Neural progenitor cell (in vitro differentiated cells): Measurements from ENCODE around the gene OR7A5. TPM values are rescaled to one million over a fixed set of nuclear protein-coding genes. Genes with fewer than 3 reads are reported as not detected.

Experiments
- DNase-seq: peaks from one replicate; pipeline ENCODE4 v3.0.0-alpha.2; 2016; ENCODE audit warnings: low spot score
- H2AFZ ChIP-seq: fragments of 200-600 bp; sonication (generic); replicated peaks from 2 replicates; pipeline ENCODE4 v1.6.1; 2016; ENCODE audit warnings: antibody characterized with exemption
- H3F3A ChIP-seq: fragments of 200-600 bp; sonication (generic); 2 replicates; pipeline ENCODE4 v1.6.1; 2016; ENCODE audit warnings: antibody characterized with exemption, low read depth
- H3K27ac ChIP-seq: fragments of 200-600 bp; sonication (generic); 2 replicates; pipeline ENCODE4 v1.5.1; 2016; ENCODE audit warnings: mild to moderate bottlenecking
- H3K27me3 ChIP-seq: fragments of 200-600 bp; sonication (generic); 2 replicates; pipeline ENCODE4 v1.6.1; 2016; ENCODE audit warnings: mild to moderate bottlenecking, moderate library complexity
- H3K36me3 ChIP-seq: fragments of 200-600 bp; sonication (generic); 2 replicates; pipeline ENCODE4 v1.5.1; 2016
- H3K4me1 ChIP-seq: fragments of 200-600 bp; sonication (generic); 2 replicates; pipeline ENCODE4 v1.6.1; 2016; ENCODE audit warnings: mixed run types
- H3K4me2 ChIP-seq: fragments of 200-600 bp; sonication (generic); 2 replicates; pipeline ENCODE4 v1.6.1; 2016
- H3K4me3 ChIP-seq: fragments of 200-600 bp; sonication (generic); 2 replicates; pipeline ENCODE4 v1.5.1; 2016
- H3K79me2 ChIP-seq: fragments of 200-600 bp; sonication (generic); 2 replicates; pipeline ENCODE4 v1.6.1; 2016; ENCODE audit warnings: low read depth
- H3K9ac ChIP-seq: fragments of 200-600 bp; sonication (generic); 2 replicates; pipeline ENCODE4 v1.6.1; 2016
- H3K9me3 ChIP-seq: fragments of 200-600 bp; sonication (generic); 2 replicates; pipeline ENCODE4 v1.5.1; 2016; ENCODE audit warnings: low read depth
- H4K20me1 ChIP-seq: fragments of 200-600 bp; sonication (generic); 2 replicates; pipeline ENCODE4 v1.6.1; 2016; ENCODE audit warnings: low read depth
- H3K27ac Mint-ChIP-seq: 3 replicates; pipeline ENCODE4 v1.8.0; 2021; ENCODE audit warnings: mixed read lengths
- H3K27me3 Mint-ChIP-seq: 2 replicates; pipeline ENCODE4 v1.8.0; 2022; ENCODE audit warnings: low read depth, mild to moderate bottlenecking, inconsistent platforms, moderate library complexity, mixed read lengths; ENCODE audit not compliant: insufficient read depth
- H3K36me3 Mint-ChIP-seq: 3 replicates; pipeline ENCODE4 v1.8.0; 2021; ENCODE audit warnings: mixed read lengths
- H3K4me1 Mint-ChIP-seq: 3 replicates; pipeline ENCODE4 v1.8.0; 2021; ENCODE audit warnings: mixed read lengths
- H3K4me3 Mint-ChIP-seq: 3 replicates; pipeline ENCODE4 v1.8.0; 2021; ENCODE audit warnings: mild to moderate bottlenecking, moderate library complexity, mixed read lengths
- H3K9me3 Mint-ChIP-seq: 3 replicates; pipeline ENCODE4 v1.8.0; 2020; ENCODE audit warnings: mixed read lengths
- EZH2 ChIP-seq: fragments of 200-600 bp; sonication (generic); IDR thresholded peaks from 2 replicates; pipeline ENCODE4 v1.6.1; 2017; ENCODE audit warnings: antibody characterized with exemption, mild to moderate bottlenecking, moderate library complexity
- EZH2phosphoT487 ChIP-seq: fragments of 200-600 bp; sonication (generic); IDR thresholded peaks from 2 replicates; pipeline ENCODE4 v1.6.1; 2017; ENCODE audit warnings: antibody characterized with exemption
- total RNA-seq: library from RNA; depleted of rRNA; stranded (reverse); fragments of >200 nt; gene quantifications from 2 replicates; pipeline ENCODE4 v1.2.3, GENCODE V29; 2015; ENCODE audit warnings: low replicate concordance
- TF ChIP-seq, protein P1 (sequence below): fragments of 200-600 bp; sonication (generic); IDR thresholded peaks from 2 replicates; pipeline ENCODE4 v1.5.1; 2017; ENCODE audit warnings: antibody characterized with exemption, mild to moderate bottlenecking

The OR7A5 gene
- total RNA-seq, 1 donor from 2014 or later, result not detected

GRCh38 chr19:14814982-14815652, 19.9 kb downstream of the OR7A5 start:
- H3K4me3 Mint-ChIP-seq, result no peak overlapping the region
- H3K4me2 ChIP-seq, result no peak overlapping the region
- H3K9me3 ChIP-seq, result no peaks in the 10 kb centered on the region
- TF ChIP-seq, protein P1, sequence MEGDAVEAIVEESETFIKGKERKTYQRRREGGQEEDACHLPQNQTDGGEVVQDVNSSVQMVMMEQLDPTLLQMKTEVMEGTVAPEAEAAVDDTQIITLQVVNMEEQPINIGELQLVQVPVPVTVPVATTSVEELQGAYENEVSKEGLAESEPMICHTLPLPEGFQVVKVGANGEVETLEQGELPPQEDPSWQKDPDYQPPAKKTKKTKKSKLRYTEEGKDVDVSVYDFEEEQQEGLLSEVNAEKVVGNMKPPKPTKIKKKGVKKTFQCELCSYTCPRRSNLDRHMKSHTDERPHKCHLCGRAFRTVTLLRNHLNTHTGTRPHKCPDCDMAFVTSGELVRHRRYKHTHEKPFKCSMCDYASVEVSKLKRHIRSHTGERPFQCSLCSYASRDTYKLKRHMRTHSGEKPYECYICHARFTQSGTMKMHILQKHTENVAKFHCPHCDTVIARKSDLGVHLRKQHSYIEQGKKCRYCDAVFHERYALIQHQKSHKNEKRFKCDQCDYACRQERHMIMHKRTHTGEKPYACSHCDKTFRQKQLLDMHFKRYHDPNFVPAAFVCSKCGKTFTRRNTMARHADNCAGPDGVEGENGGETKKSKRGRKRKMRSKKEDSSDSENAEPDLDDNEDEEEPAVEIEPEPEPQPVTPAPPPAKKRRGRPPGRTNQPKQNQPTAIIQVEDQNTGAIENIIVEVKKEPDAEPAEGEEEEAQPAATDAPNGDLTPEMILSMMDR, result no peak
- TF ChIP-seq EZH2phosphoT487 (no peak), EZH2 (no peak)
- no peaks in the 10 kb centered on the region for H4K20me1 ChIP-seq
- H3K4me1 Mint-ChIP-seq, result no peaks in the 10 kb centered on the region
- H3K4me1 ChIP-seq, result no peaks in the 10 kb centered on the region
- H3K36me3 ChIP-seq, result no peaks in the 10 kb centered on the region
- no peak overlapping the region for H2AFZ ChIP-seq
- no peak overlapping the region for H3K4me3 ChIP-seq
- H3K79me2 ChIP-seq, result no peaks in the 10 kb centered on the region
- H3F3A ChIP-seq, result no peaks in the 10 kb centered on the region
- H3K36me3 Mint-ChIP-seq, result no peaks in the 10 kb centered on the region
- H3K27ac ChIP-seq, result no peak overlapping the region
- H3K27me3 Mint-ChIP-seq, result peaks cover 4% of the 10 kb centered on the region
- no peak for DNase-seq
- H3K9ac ChIP-seq, result no peak overlapping the region
- H3K27ac Mint-ChIP-seq, result no peak overlapping the region
- no peaks in the 10 kb centered on the region for H3K27me3 ChIP-seq
- no peaks in the 10 kb centered on the region for H3K9me3 Mint-ChIP-seq

DNA sequence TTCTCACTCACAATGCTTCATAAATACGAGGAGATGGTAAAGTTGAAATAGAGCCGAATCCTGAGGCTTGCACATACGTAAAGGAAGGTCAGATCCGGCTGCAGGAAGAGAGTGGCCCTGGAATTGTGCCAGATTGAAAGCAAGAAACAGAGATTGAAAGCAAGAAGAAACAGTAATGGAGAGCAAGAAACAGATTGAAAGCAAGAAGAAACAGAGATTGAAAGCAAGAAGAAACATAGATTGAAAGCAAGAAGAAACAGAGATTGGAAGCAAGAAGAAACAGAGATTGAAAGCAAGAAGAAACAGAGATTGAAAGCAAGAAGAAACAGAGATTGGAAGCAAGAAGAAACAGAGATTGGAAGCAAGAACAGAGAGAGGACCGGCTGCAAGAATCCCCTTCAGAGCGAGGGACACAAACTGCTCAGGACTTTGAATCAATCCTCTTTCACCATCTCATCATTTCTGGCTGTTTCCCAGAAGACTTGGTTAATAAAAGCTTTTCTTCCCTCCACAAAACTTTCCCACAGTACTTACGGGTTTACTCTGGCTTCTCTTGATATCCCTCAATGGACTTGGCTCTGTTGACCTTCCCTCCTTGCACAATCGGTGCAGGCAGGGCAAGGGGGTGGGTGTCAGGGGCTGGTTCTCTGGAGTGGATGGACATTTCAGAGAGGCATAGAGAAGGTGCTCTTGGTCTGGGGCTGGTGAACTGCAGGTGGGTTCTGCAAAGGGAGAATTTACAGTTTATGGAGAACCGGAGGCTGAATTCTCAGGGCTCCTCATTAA, 25.5 kb downstream of the OR7A5 start:
- TF ChIP-seq EZH2phosphoT487, result no peak
- TF ChIP-seq EZH2, result no peak
- TF ChIP-seq, protein P1, result no peak
- no peaks in the 10 kb centered on the region for H3K4me1 ChIP-seq
- no peaks in the 10 kb centered on the region for H3F3A ChIP-seq
- H4K20me1 ChIP-seq, result no peaks in the 10 kb centered on the region
- no peak overlapping the region for H2AFZ ChIP-seq
- H3K36me3 Mint-ChIP-seq, result no peaks in the 10 kb centered on the region
- no peak overlapping the region for H3K27ac Mint-ChIP-seq
- H3K9me3 Mint-ChIP-seq, result no peaks in the 10 kb centered on the region
- no peak overlapping the region for H3K4me3 Mint-ChIP-seq
- no peaks in the 10 kb centered on the region for H3K27me3 ChIP-seq
- no peak overlapping the region for H3K4me3 ChIP-seq
- H3K4me1 Mint-ChIP-seq, result no peaks in the 10 kb centered on the region
- no peak overlapping the region for H3K4me2 ChIP-seq
- no peak overlapping the region for H3K9ac ChIP-seq
- H3K79me2 ChIP-seq, result no peaks in the 10 kb centered on the region
- H3K36me3 ChIP-seq, result no peaks in the 10 kb centered on the region
- peaks cover 3% of the 10 kb centered on the region for H3K27me3 Mint-ChIP-seq
- peaks cover 4% of the 10 kb centered on the region for H3K9me3 ChIP-seq
- H3K27ac ChIP-seq, result no peak overlapping the region
- no peak for DNase-seq

- no peaks in the 10 kb centered on the region for H3K9me3 Mint-ChIP-seq
- Histone ChIP-seq H3K36me3 (no peaks in the 10 kb centered on the region), H2AFZ (no peak overlapping the region), H3K4me1 (no peaks in the 10 kb centered on the region), H4K20me1 (no peaks in the 10 kb centered on the region), H3F3A (no peaks in the 10 kb centered on the region), H3K9me3 (peaks cover 4% of the 10 kb centered on the region), H3K4me3 (no peak overlapping the region), H3K9ac (no peak overlapping the region), H3K27me3 (no peaks in the 10 kb centered on the region), H3K27ac (no peak overlapping the region), H3K79me2 (no peaks in the 10 kb centered on the region), H3K4me2 (no peak overlapping the region)
- H3K27ac Mint-ChIP-seq, result no peak overlapping the region
- H3K36me3 Mint-ChIP-seq, result no peaks in the 10 kb centered on the region
- H3K4me1 Mint-ChIP-seq, result no peaks in the 10 kb centered on the region
- peaks cover 2% of the 10 kb centered on the region for H3K27me3 Mint-ChIP-seq
- DNase-seq, result no peak
- H3K4me3 Mint-ChIP-seq, result no peak overlapping the region
- TF ChIP-seq, protein P1, result no peak
- TF ChIP-seq EZH2phosphoT487 (no peak), EZH2 (no peak)
These were observed 30.2 kb downstream of the OR7A5 start for GRCh38 chr19:14804765-14805164.
